HepG2 (cell line): Measurements from ENCODE around the gene KIAA1217. TPM values are rescaled to one million over a fixed set of nuclear protein-coding genes. Genes with fewer than 3 reads are reported as not detected.

Experiments used
- ATAC-seq: fragments of 200-7000 bp; cut with Tn5 transposase; 3 replicates; pipeline ENCODE4 v1.9.1; 2020; ENCODE audit warnings: mild to moderate bottlenecking, moderate library complexity
- BruUV-seq: library from RNA; stranded (reverse); fragments of 400-500 nt; replicated peaks from 2 replicates; lab custom pipeline; 2021; lab: Mats Ljungman, UMichigan
- CTCF ChIA-PET: fragments of 300-600 bp; formaldehyde crosslinking; extraction: SDS; loops from one replicate; lab custom pipeline; 2021; ENCODE audit warnings: low total read pairs, inconsistent platforms, low intra/inter-chr PET ratio; lab: Yijun Ruan, JAX
- POLR2A ChIA-PET: fragments of 350-600 bp; sonication (Branson Sonifier 250); formaldehyde crosslinking; loops from one replicate; lab custom pipeline; 2020; ENCODE audit warnings: antibody characterized with exemption, inconsistent platforms; lab: Yijun Ruan, JAX
- DNase-seq: peaks from one replicate; pipeline ENCODE4 v3.0.0-alpha.2; 2015; ENCODE audit warnings: low spot score
- FAIRE-seq: peaks from 3 replicates; lab custom pipeline; 2011; peaks lifted over from hg19 to GRCh38; lab: Jason Lieb, UNC
- H2AFZ ChIP-seq: one replicate; pipeline ENCODE4 v1.6.1; 2011; ENCODE audit warnings: low read length, inconsistent platforms
- H3K27ac ChIP-seq: fragments of 300-600 bp; 3 replicates; pipeline ENCODE4 v1.8.0; 2011; ENCODE audit warnings: mixed run types, mild to moderate bottlenecking, mixed read lengths, low read length, inconsistent platforms; ENCODE audit not compliant: insufficient read depth; ENCODE audit errors: extremely low read length
- H3K27me3 ChIP-seq, 2 experiments: fragments of 200-600 bp in 1 of 2; 2 replicates in 1 of 2; 3 replicates in 1 of 2; pipeline versions ENCODE4 v1.6.0 to v1.8.0; 2011; ENCODE audit warnings: low read length in 2 of 2, mild to moderate bottlenecking in 2 of 2, moderate library complexity in 2 of 2, inconsistent platforms in 1 of 2; ENCODE audit not compliant: insufficient read depth in 2 of 2, control insufficient read depth in 1 of 2
- H3K36me3 ChIP-seq, 2 experiments: fragments of 200-600 bp in 1 of 2; replicated peaks in 1 of 2; 2 replicates in 1 of 2; 3 replicates in 1 of 2; pipeline versions ENCODE4 v1.5.1 to v1.8.0; 2011; ENCODE audit warnings: low read length in 2 of 2, inconsistent platforms in 1 of 2; ENCODE audit not compliant: insufficient read depth in 2 of 2, control insufficient read depth in 1 of 2
- H3K4me1 ChIP-seq: 2 replicates; pipeline ENCODE4 v1.5.1; 2012; ENCODE audit warnings: low read length, inconsistent platforms; ENCODE audit not compliant: insufficient read depth
- H3K4me2 ChIP-seq: 2 replicates; pipeline ENCODE4 v1.6.0; 2011; ENCODE audit warnings: low read depth, low read length, inconsistent platforms
- H3K4me3 ChIP-seq, 3 experiments: fragments of 200-600 bp in 1 of 3; sonication (generic), shearing (Covaris generic) in 1 of 3; replicated peaks in 1 of 3; 2 replicates each; pipeline ENCODE4 v1.5.1; 2011 to 2016; ENCODE audit warnings: low read length in 3 of 3, inconsistent platforms in 2 of 3, low read depth in 2 of 3, mild to moderate bottlenecking in 2 of 3, control low read depth in 1 of 3, mixed read lengths in 1 of 3; ENCODE audit not compliant: insufficient read depth in 1 of 3
- H3K79me2 ChIP-seq: one replicate; pipeline ENCODE4 v1.6.1; 2011; ENCODE audit warnings: low read length, inconsistent platforms; ENCODE audit not compliant: insufficient read depth
- H3K9ac ChIP-seq: 2 replicates; pipeline ENCODE4 v1.6.0; 2011; ENCODE audit warnings: mild to moderate bottlenecking, low read depth, low read length, inconsistent platforms; ENCODE audit not compliant: insufficient read depth
- H3K9me3 ChIP-seq: 2 replicates; pipeline ENCODE4 v1.5.1; 2012; ENCODE audit warnings: mild to moderate bottlenecking, low read length
- H4K20me1 ChIP-seq: 2 replicates; pipeline ENCODE4 v1.6.0; 2011; ENCODE audit warnings: inconsistent platforms, mild to moderate bottlenecking, low read length, moderate library complexity; ENCODE audit not compliant: insufficient read depth
- CREB1 ChIP-seq, 2 experiments: fragments of 450-650 bp in 1 of 2; IDR thresholded peaks; 2 replicates each; pipeline ENCODE4 v1.6.1; 2016 to 2017; ENCODE audit warnings: control low read depth in 1 of 2, mild to moderate bottlenecking in 1 of 2, missing compliant biosample characterization in 1 of 2, missing genetic modification characterization in 1 of 2
- KMT2B ChIP-seq: IDR thresholded peaks from 2 replicates; pipeline ENCODE4 v1.6.1; 2016; ENCODE audit warnings: missing genetic modification reagents, missing compliant biosample characterization
- SP5 ChIP-seq: IDR thresholded peaks from 2 replicates; pipeline ENCODE4 v1.6.1; 2016; ENCODE audit warnings: low read depth, borderline replicate concordance
- TOE1 ChIP-seq: sonication (generic); formaldehyde crosslinking; IDR thresholded peaks from 2 replicates; pipeline ENCODE4 v1.4.0; 2020; ENCODE audit warnings: mild to moderate bottlenecking, missing genetic modification reagents
- ZBTB1 ChIP-seq: sonication (generic); formaldehyde crosslinking; IDR thresholded peaks from 2 replicates; pipeline ENCODE4 v1.4.0; 2020; ENCODE audit warnings: missing genetic modification reagents, borderline replicate concordance
- ZNF441 ChIP-seq: sonication (generic); formaldehyde crosslinking; IDR thresholded peaks from 2 replicates; pipeline ENCODE4 v1.7.0; 2021; ENCODE audit warnings: missing genetic modification reagents, borderline replicate concordance
- ZNF567 ChIP-seq: sonication (generic); formaldehyde crosslinking; IDR thresholded peaks from 2 replicates; pipeline ENCODE4 v1.8.1; 2023; ENCODE audit warnings: mild to moderate bottlenecking, missing genetic modification reagents, borderline replicate concordance
- ZNF788 ChIP-seq: sonication (generic); formaldehyde crosslinking; IDR thresholded peaks from 2 replicates; pipeline ENCODE4 v1.5.0; 2020; ENCODE audit warnings: mild to moderate bottlenecking, missing genetic modification reagents, borderline replicate concordance
- ZNF883 ChIP-seq: sonication (generic); formaldehyde crosslinking; IDR thresholded peaks from 2 replicates; pipeline ENCODE4 v1.5.1; 2020; ENCODE audit warnings: mild to moderate bottlenecking, missing genetic modification reagents; ENCODE audit errors: not compliant biosample characterization
- WGBS: methylation state at CpG from one replicate; pipeline ENCODE4 v1.1.6; 2017; ENCODE audit warnings: low lambda C conversion rate; 5-methylcytosine and 5-hydroxymethylcytosine counted together
- in situ Hi-C: cut with HindIII; loops from 2 replicates; pipeline ENCODE4 v1.10.0; 2017; ENCODE audit warnings: low pct_unique_long_range_greater_than_20kb; ENCODE audit not compliant: extremely low pct_ligation_motif_present
- intact Hi-C: fragments of 100-400 bp; cut with micrococcal nuclease; formaldehyde crosslinking; loops from one replicate; pipeline ENCODE4 v1.10.0; 2022; ENCODE audit not compliant: unreplicated experiment
- polyA plus RNA-seq, 8 experiments: library from polyadenylated mRNA; depleted of rRNA in 3 of 8; stranded (reverse) in 7 of 8; unstranded in 1 of 8; fragments of >200 nt; fragmentation: Illumina TruSeq in 4 of 8; extraction: Trizol in 4 of 8; gene quantifications; 2 replicates each; pipeline versions ENCODE4 v1.2.1 to v1.2.3, GENCODE V29; 2011 to 2016; ENCODE audit warnings: low read depth in 4 of 8, missing spikeins in 1 of 8, mixed read lengths in 1 of 8; ENCODE audit not compliant: insufficient read depth in 1 of 8
- total RNA-seq, 5 experiments: library from RNA; depleted of rRNA; stranded (reverse); fragments of >200 nt; fragmentation: Illumina TruSeq; extraction: Trizol; gene quantifications; 2 replicates each; pipeline ENCODE4 v1.2.3, GENCODE V29; 2016; ENCODE audit warnings: low read depth in 1 of 5

The KIAA1217 gene
- total and polyA plus RNA-seq, 2 of the 13 experiments (the other 11 are each of a cell fraction or from before 2014, with no cell fraction given): 4.6 to 10.9 TPM

DNA sequence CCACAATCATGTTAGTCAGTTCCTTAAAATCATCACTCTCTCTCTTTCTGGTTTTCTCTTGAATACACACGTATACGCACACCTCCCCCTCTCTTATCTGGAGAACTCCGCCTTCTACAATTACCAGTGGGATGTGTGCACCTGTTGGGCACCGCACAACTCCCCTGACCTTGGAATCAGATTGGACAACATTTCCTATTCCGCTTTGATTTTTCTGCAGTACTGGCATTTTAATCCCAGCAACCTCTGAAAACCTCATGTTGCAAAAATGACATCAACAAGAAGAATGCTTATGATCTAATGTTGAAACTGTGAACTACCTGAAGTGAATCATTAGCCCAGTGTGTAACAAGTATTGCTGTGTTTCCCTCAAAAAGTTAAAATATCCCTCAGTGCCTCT is 109.6 kb downstream of the KIAA1217 start (continued):
- no peak for TF ChIP-seq ZNF567 (CRISPR knock-in tag)
- peak; percentile 59 for TF ChIP-seq SP5 (CRISPR knock-in tag)
- TF ChIP-seq ZNF441 (CRISPR knock-in tag): no peak
- TF ChIP-seq TOE1: no peak
- TF ChIP-seq CREB1 (IDR thresholded peaks at IDR 0.05): no peak
- TF ChIP-seq CREB1 (CRISPR knock-in tag; IDR thresholded peaks at IDR 0.05): peak; percentile 33; the same call in 1 of the 2 replicates
- TF ChIP-seq KMT2B (CRISPR knock-in tag): no peak
- TF ChIP-seq ZNF788 (CRISPR knock-in tag): no peak
- TF ChIP-seq, all 625 proteins: peak for 13

- H3K4me3 ChIP-seq: no peak overlapping the region
- no peak overlapping the region for H3K27ac ChIP-seq
- intact Hi-C loops (no loop called here), in situ Hi-C loops (no loop called here)
- no peaks in the 10 kb centered on the region for H3K79me2 ChIP-seq
- FAIRE-seq (no peak), ATAC-seq (no peak), DNase-seq (no peak)
- ChIA-PET POLR2A (no interaction called here), CTCF (interaction anchor here (2.1 kb wide), 1 partner anchor 326 kb away, joined by 8 read pairs; no protein-coding TSS in a partner anchor)
- H3K36me3 ChIP-seq: peaks cover 0 to under 1% of the 10 kb centered on the region in 2 experiments; a peak in 1 of 5 replicates
- H3K9ac ChIP-seq: no peak overlapping the region
- H4K20me1 ChIP-seq: no peaks in the 10 kb centered on the region
- TF ChIP-seq ZBTB1 (no peak), ZNF883 (no peak)
- peaks cover 18% of the 10 kb centered on the region for H3K4me1 ChIP-seq
- H3K4me2 ChIP-seq: no peak overlapping the region
- H2AFZ ChIP-seq: no peak overlapping the region
- H3K27me3 ChIP-seq: no peaks in the 10 kb centered on the region
- no peaks in the 10 kb centered on the region for H3K9me3 ChIP-seq
- 92% methylated on average over 2 of the region's 2 CpGs for WGBS
- BruUV-seq: no TSS peak
These were observed 111.4 kb downstream of the KIAA1217 start for GRCh38 chr10:24320373-24320772.
